KMS-11 (cell line): Measurements from ENCODE around the gene DLG2.

Experiments
- H2AFZ ChIP-seq: fragments of 200-600 bp; sonication (generic); 2 replicates; pipeline ENCODE4 v1.6.1; 2016; ENCODE audit warnings: antibody characterized with exemption, mixed run types, low read depth
- H3K27ac ChIP-seq: fragments of 200-600 bp; sonication (generic); 2 replicates; pipeline ENCODE4 v1.6.1; 2016; ENCODE audit warnings: mild to moderate bottlenecking, mixed run types
- H3K27me3 ChIP-seq: fragments of 200-600 bp; sonication (generic); 2 replicates; pipeline ENCODE4 v1.6.1; 2017; ENCODE audit warnings: mild to moderate bottlenecking, low read depth, mixed run types, moderate library complexity; ENCODE audit not compliant: insufficient read depth
- H3K36me3 ChIP-seq: fragments of 200-600 bp; sonication (generic); 2 replicates; pipeline ENCODE4 v1.6.1; 2017; ENCODE audit warnings: mild to moderate bottlenecking, mixed run types; ENCODE audit not compliant: insufficient read depth
- H3K4me1 ChIP-seq: fragments of 200-600 bp; sonication (generic); 2 replicates; pipeline ENCODE4 v1.6.1; 2016; ENCODE audit warnings: mild to moderate bottlenecking, low read depth, mixed run types; ENCODE audit not compliant: poor library complexity, severe bottlenecking
- H3K4me2 ChIP-seq: fragments of 200-600 bp; sonication (generic); 2 replicates; pipeline ENCODE4 v1.7.0; 2016; ENCODE audit warnings: mild to moderate bottlenecking, mixed run types
- H3K4me3 ChIP-seq: fragments of 200-600 bp; sonication (generic); IDR thresholded peaks from 2 replicates; pipeline ENCODE4 v1.6.1; 2017; ENCODE audit warnings: low read depth, low read length, mixed read lengths; ENCODE audit not compliant: insufficient read depth
- H3K79me2 ChIP-seq: fragments of 200-600 bp; sonication (generic); 2 replicates; pipeline ENCODE4 v1.6.1; 2016; ENCODE audit warnings: low read depth, mixed run types; ENCODE audit not compliant: insufficient read depth
- H3K9ac ChIP-seq: fragments of 200-600 bp; sonication (generic); 2 replicates; pipeline ENCODE4 v1.6.1; 2016; ENCODE audit warnings: mild to moderate bottlenecking, mixed run types
- H4K20me1 ChIP-seq: fragments of 200-600 bp; sonication (generic); 2 replicates; pipeline ENCODE4 v1.6.1; 2016; ENCODE audit warnings: mild to moderate bottlenecking, mixed run types; ENCODE audit not compliant: insufficient read depth
- TF ChIP-seq, protein P1 (sequence below): fragments of 200-600 bp; sonication (generic); conservative IDR thresholded peaks from 2 replicates; pipeline ENCODE4 v1.6.1; 2017; ENCODE audit warnings: low read depth, mild to moderate bottlenecking, antibody characterized with exemption, low read length, moderate library complexity, mixed read lengths

The DLG2 gene

GRCh38 chr11:83923961-83924360 is 1703.2 kb downstream of the DLG2 start:
- H3K79me2 ChIP-seq, result no peaks in the 10 kb centered on the region
- H3K4me1 ChIP-seq, result no peaks in the 10 kb centered on the region
- no peak overlapping the region for H3K4me3 ChIP-seq
- no peak overlapping the region for H3K4me2 ChIP-seq
- H3K27ac ChIP-seq, result no peak overlapping the region
- H3K36me3 ChIP-seq, result no peaks in the 10 kb centered on the region
- H3K27me3 ChIP-seq, result no peaks in the 10 kb centered on the region
- no peak overlapping the region for H3K9ac ChIP-seq
- no peak overlapping the region for H2AFZ ChIP-seq
- H4K20me1 ChIP-seq, result no peaks in the 10 kb centered on the region
- TF ChIP-seq, protein P1, sequence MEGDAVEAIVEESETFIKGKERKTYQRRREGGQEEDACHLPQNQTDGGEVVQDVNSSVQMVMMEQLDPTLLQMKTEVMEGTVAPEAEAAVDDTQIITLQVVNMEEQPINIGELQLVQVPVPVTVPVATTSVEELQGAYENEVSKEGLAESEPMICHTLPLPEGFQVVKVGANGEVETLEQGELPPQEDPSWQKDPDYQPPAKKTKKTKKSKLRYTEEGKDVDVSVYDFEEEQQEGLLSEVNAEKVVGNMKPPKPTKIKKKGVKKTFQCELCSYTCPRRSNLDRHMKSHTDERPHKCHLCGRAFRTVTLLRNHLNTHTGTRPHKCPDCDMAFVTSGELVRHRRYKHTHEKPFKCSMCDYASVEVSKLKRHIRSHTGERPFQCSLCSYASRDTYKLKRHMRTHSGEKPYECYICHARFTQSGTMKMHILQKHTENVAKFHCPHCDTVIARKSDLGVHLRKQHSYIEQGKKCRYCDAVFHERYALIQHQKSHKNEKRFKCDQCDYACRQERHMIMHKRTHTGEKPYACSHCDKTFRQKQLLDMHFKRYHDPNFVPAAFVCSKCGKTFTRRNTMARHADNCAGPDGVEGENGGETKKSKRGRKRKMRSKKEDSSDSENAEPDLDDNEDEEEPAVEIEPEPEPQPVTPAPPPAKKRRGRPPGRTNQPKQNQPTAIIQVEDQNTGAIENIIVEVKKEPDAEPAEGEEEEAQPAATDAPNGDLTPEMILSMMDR, result no peak

GRCh38 chr11:83922953-83923352 is 1704.2 kb downstream of the DLG2 start:
- no peaks in the 10 kb centered on the region for H4K20me1 ChIP-seq
- no peaks in the 10 kb centered on the region for H3K79me2 ChIP-seq
- no peaks in the 10 kb centered on the region for H3K4me1 ChIP-seq
- no peak overlapping the region for H2AFZ ChIP-seq
- no peaks in the 10 kb centered on the region for H3K36me3 ChIP-seq
- H3K9ac ChIP-seq, result no peak overlapping the region
- no peak overlapping the region for H3K27ac ChIP-seq
- H3K4me2 ChIP-seq, result no peak overlapping the region
- H3K27me3 ChIP-seq, result no peaks in the 10 kb centered on the region
- TF ChIP-seq, protein P1, result no peak
- no peak overlapping the region for H3K4me3 ChIP-seq

DNA sequence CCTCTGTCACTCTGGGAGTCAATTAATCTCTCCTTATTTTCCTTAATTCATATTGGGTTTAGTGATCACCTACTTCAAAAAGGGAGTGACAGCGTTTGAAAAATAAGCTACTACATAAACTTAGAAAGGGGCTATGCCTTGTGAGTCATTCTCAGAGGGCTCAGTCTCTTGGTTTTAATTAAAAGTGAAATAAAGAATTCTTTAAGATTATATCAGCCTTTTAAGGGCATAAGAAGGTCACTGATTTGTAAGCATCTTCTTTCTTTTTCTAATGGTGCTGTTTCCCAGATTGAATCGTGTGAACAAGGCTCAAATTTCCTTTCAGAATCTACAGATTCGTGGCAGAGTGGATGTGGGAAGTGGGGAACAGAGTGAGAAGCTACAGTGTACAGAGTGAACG is 1704.8 kb downstream of the DLG2 start:
- no peaks in the 10 kb centered on the region for H3K4me1 ChIP-seq
- H3K9ac ChIP-seq, result no peak overlapping the region
- H3K79me2 ChIP-seq, result no peaks in the 10 kb centered on the region
- H2AFZ ChIP-seq, result no peak overlapping the region
- TF ChIP-seq, protein P1, result no peak
- no peaks in the 10 kb centered on the region for H4K20me1 ChIP-seq
- H3K27ac ChIP-seq, result no peak overlapping the region
- H3K36me3 ChIP-seq, result no peaks in the 10 kb centered on the region
- no peak overlapping the region for H3K4me3 ChIP-seq
- H3K27me3 ChIP-seq, result no peaks in the 10 kb centered on the region
- H3K4me2 ChIP-seq, result no peak overlapping the region

- Histone ChIP-seq H3K27ac (no peak overlapping the region), H2AFZ (no peak overlapping the region), H4K20me1 (no peaks in the 10 kb centered on the region), H3K4me3 (no peak overlapping the region), H3K4me2 (no peak overlapping the region), H3K4me1 (no peaks in the 10 kb centered on the region), H3K27me3 (no peaks in the 10 kb centered on the region), H3K36me3 (no peaks in the 10 kb centered on the region), H3K79me2 (no peaks in the 10 kb centered on the region), H3K9ac (no peak overlapping the region)
- TF ChIP-seq, protein P1, result no peak
Observed at GRCh38 chr11:83921447-83922192, 1705.5 kb downstream of the DLG2 start.
